ENCODE data around the gene NOTCH1. TPM values are rescaled to one million over a fixed set of nuclear protein-coding genes. Genes with fewer than 3 reads are reported as not detected.
A peak's percentile ranks its signal among the peaks of the same experiment; 100 is the strongest.

NOTCH1 gene
- total RNA-seq, 4 donors from 2014 or later, result 71.0 to 160 (median 114) TPM

GRCh38 chr9:136566553-136566895 lies 20.7 kb upstream of the NOTCH1 start:
- Histone ChIP-seq H3K4me1 (peaks cover 61% of the 10 kb centered on the region), H3K27me3 (no peaks in the 10 kb centered on the region), H3K36me3 (no peaks in the 10 kb centered on the region), H3K27ac (peak overlapping the region; percentile 5), H3K9me3 (no peaks in the 10 kb centered on the region), H3K4me3 (no peak overlapping the region)
- DNase-seq (ENCODE audit: low spot score in 2 of 2), result no peak
- no peak for TF ChIP-seq EP300 (IDR thresholded peaks at IDR 0.05)
- TF ChIP-seq CTCF (IDR thresholded peaks at IDR 0.05), result no peak
- no peak for TF ChIP-seq POLR2A (IDR thresholded peaks at IDR 0.05)
- TF ChIP-seq POLR2AphosphoS5 (IDR thresholded peaks at IDR 0.05), result no peak
- WGBS, result 77% methylated on average over 9 of the region's 19 CpGs

- 83% methylated on average over 23 of the region's 26 CpGs for WGBS
- TF ChIP-seq EP300 (IDR thresholded peaks at IDR 0.05) (no peak), CTCF (IDR thresholded peaks at IDR 0.05) (no peak), POLR2AphosphoS5 (IDR thresholded peaks at IDR 0.05) (no peak), POLR2A (IDR thresholded peaks at IDR 0.05) (no peak)
- Histone ChIP-seq H3K9me3 (no peaks in the 10 kb centered on the region), H3K4me1 (peaks cover 61% of the 10 kb centered on the region), H3K4me3 (no peak overlapping the region), H3K27ac (peak overlapping the region; percentile 1), H3K36me3 (no peaks in the 10 kb centered on the region), H3K27me3 (no peaks in the 10 kb centered on the region)
- no peak for DNase-seq (ENCODE audit: low spot score in 2 of 2)
Observed at GRCh38 chr9:136565715-136566552, 20.1 kb upstream of the NOTCH1 start.

- Histone ChIP-seq H3K27me3 (no peaks in the 10 kb centered on the region), H3K4me1 (peaks cover 61% of the 10 kb centered on the region), H3K27ac (peak overlapping the region; percentile 9), H3K36me3 (no peaks in the 10 kb centered on the region), H3K9me3 (no peaks in the 10 kb centered on the region), H3K4me3 (no peak overlapping the region)
- no peak for DNase-seq (ENCODE audit: low spot score in 2 of 2)
- TF ChIP-seq EP300 (IDR thresholded peaks at IDR 0.05), result no peak
- TF ChIP-seq POLR2AphosphoS5 (IDR thresholded peaks at IDR 0.05), result no peak
- no peak for TF ChIP-seq CTCF (IDR thresholded peaks at IDR 0.05)
- no peak for TF ChIP-seq POLR2A (IDR thresholded peaks at IDR 0.05)
- 27% methylated on average over 16 of the region's 28 CpGs for WGBS
Observed at GRCh38 chr9:136565086-136565714, 19.4 kb upstream of the NOTCH1 start.

- peak in 1 of 2 donors; percentile 87 for DNase-seq (ENCODE audit: low spot score in 2 of 2)
- no peaks in the 10 kb centered on the region for H3K36me3 ChIP-seq
- no peak overlapping the region for H3K4me3 ChIP-seq
- TF ChIP-seq POLR2AphosphoS5 (IDR thresholded peaks at IDR 0.05) (no peak), EP300 (IDR thresholded peaks at IDR 0.05) (no peak), CTCF (IDR thresholded peaks at IDR 0.05) (peak in 1 of 2 donors; percentile 27)
- H3K4me1 ChIP-seq, result peaks cover 61% of the 10 kb centered on the region
- peak overlapping the region; percentile 9 for H3K27ac ChIP-seq
- H3K27me3 ChIP-seq, result no peaks in the 10 kb centered on the region
- WGBS, result 90% methylated on average over 2 of the region's 21 CpGs
- no peaks in the 10 kb centered on the region for H3K9me3 ChIP-seq
Observed at GRCh38 chr9:136564379-136564988, 18.6 kb upstream of the NOTCH1 start.
